Gastroesophageal sphincter (tissue), 4 donors: ENCODE measurements around the gene RAI1. TPM values are rescaled to one million over a fixed set of nuclear protein-coding genes. Genes with fewer than 3 reads are reported as not detected.
"Not testable (repeated sequence)": the region's sequence is repeated elsewhere in the genome, so short reads cannot be mapped to it uniquely, and the experiment has no call there.

ENCODE experiments used
- ATAC-seq: fragments of 150-250 bp; one replicate; pipeline ENCODE4 v1.9.1; 2016; ENCODE audit warnings: mild to moderate bottlenecking, moderate library complexity
- H3K27ac ChIP-seq, 4 donors: fragments of 200-600 bp; sonication (generic) in 3 of 4; 1 replicate in 3 of 4; 2 replicates in 1 of 4; pipeline ENCODE4 v1.5.1; 2016 to 2019
- H3K27me3 ChIP-seq: fragments of 200-600 bp; sonication (generic); one replicate; pipeline ENCODE4 v1.5.1; 2019
- H3K36me3 ChIP-seq, 2 donors: fragments of 200-600 bp; sonication (generic); one replicate each; pipeline ENCODE4 v1.5.1; 2019; ENCODE audit warnings: control low read depth in 1 of 2
- H3K4me1 ChIP-seq, 3 donors: fragments of 200-600 bp; sonication (generic); 1 replicate in 2 of 3; 2 replicates in 1 of 3; pipeline ENCODE4 v1.5.1; 2016 to 2019; ENCODE audit warnings: control low read depth in 2 of 3
- H3K4me3 ChIP-seq, 2 donors: fragments of 200-600 bp; sonication (generic); one replicate each; pipeline ENCODE4 v1.5.1; 2019; ENCODE audit warnings: mild to moderate bottlenecking in 1 of 2, moderate library complexity in 1 of 2
- H3K9me3 ChIP-seq, 3 donors: fragments of 200-600 bp; sonication (generic); one replicate each; pipeline ENCODE4 v1.5.1; 2017 to 2019; ENCODE audit warnings: control low read depth in 2 of 3
- EP300 ChIP-seq: sonication (generic); formaldehyde crosslinking; IDR thresholded peaks from one replicate; pipeline ENCODE4 v1.6.1; 2017; ENCODE audit warnings: antibody characterized with exemption, mild to moderate bottlenecking
- POLR2A ChIP-seq, 2 donors: fragments of 450-650 bp; IDR thresholded peaks; one replicate each; pipeline ENCODE4 v1.6.1; 2017; ENCODE audit warnings: antibody characterized with exemption in 2 of 2, mild to moderate bottlenecking in 2 of 2, moderate library complexity in 1 of 2
- POLR2AphosphoS5 ChIP-seq: sonication (generic); formaldehyde crosslinking; IDR thresholded peaks from one replicate; pipeline ENCODE4 v1.6.1; 2017; ENCODE audit warnings: antibody characterized with exemption
- WGBS, 2 donors: methylation state at CpG; one replicate each; pipeline ENCODE4 v1.1.5; 2018; ENCODE audit warnings: low coverage in 1 of 2; 5-methylcytosine and 5-hydroxymethylcytosine counted together
- total RNA-seq, 4 donors: library from RNA; depleted of rRNA; stranded (reverse); fragments of >200 nt; gene quantifications; one replicate each; pipeline ENCODE4 v1.1.0, GENCODE V29; 2016
- TF ChIP-seq, protein P1 (sequence below), 4 experiments: fragments of 200-600 bp in 2 of 4; fragments of 450-650 bp in 2 of 4; sonication (generic) in 1 of 4; IDR thresholded peaks; one replicate each; pipeline ENCODE4 v1.5.1; 2017 to 2019; ENCODE audit warnings: antibody characterized with exemption in 4 of 4, mild to moderate bottlenecking in 2 of 4, moderate library complexity in 2 of 4

The RAI1 gene
- total RNA-seq, 4 donors from 2014 or later, result 15.9 to 39.7 (median 28.3) TPM

DNA sequence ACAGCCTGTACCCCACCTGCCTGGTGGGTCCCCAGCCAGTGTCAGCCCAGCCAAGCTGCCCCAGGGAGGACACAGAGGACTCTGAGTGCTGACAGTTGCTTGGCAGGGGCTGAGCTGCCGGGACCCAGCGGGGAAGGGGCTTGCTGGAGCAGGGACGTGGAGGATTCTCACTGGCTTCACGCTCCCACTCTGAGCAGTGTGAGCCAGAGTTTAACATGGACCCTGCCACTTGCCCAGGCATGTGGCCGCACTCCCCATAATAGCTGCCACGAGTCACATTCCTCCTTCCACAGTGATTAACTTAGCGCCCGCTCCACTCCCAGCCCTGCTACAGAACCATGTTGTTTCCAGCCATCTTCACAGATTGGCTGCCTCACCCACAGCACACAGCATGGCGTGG lies 124.3 kb downstream of the RAI1 start:
- peaks cover 0 to 47% of the 10 kb centered on the region in 2 donors for H3K36me3 ChIP-seq
- 62 to 89% methylated on average over 3 to 5 of the region's 9 CpGs for WGBS, 2 donors

DNA sequence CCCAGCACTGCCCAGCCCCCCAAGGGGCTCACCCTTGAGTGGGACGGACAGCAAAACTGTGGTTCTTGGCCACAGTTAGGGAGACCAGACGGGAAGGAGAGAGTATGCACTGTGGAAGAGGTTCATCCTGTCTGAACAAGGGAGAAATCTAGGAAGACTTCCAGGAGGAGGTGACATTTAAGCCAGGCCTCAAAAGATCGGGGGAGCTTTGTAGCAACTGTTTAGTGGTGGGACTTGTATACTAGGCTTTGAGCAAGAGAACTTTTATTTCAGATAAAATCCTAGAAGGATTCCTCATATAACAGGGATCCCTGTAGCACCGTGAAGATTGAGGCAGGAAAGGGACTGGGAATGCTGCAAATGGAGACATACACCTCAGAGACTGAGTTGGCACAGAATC lies 124.8 kb downstream of the RAI1 start:
- Histone ChIP-seq H3K27me3 (no peaks in the 10 kb centered on the region), H3K9me3 (no peaks in the 10 kb centered on the region), H3K4me3 (no peak overlapping the region), H3K36me3 (peaks cover 0 to 47% of the 10 kb centered on the region in 2 donors), H3K4me1 (peaks cover 0 to 25% (median 0%) of the 10 kb centered on the region in 3 donors), H3K27ac (peak overlapping the region in 1 of 4 donors; percentile 7)
- WGBS, 2 donors, result 73 to 87% methylated on average over 2 of the region's 4 CpGs
- TF ChIP-seq POLR2AphosphoS5, result no peak
- TF ChIP-seq, protein P1, sequence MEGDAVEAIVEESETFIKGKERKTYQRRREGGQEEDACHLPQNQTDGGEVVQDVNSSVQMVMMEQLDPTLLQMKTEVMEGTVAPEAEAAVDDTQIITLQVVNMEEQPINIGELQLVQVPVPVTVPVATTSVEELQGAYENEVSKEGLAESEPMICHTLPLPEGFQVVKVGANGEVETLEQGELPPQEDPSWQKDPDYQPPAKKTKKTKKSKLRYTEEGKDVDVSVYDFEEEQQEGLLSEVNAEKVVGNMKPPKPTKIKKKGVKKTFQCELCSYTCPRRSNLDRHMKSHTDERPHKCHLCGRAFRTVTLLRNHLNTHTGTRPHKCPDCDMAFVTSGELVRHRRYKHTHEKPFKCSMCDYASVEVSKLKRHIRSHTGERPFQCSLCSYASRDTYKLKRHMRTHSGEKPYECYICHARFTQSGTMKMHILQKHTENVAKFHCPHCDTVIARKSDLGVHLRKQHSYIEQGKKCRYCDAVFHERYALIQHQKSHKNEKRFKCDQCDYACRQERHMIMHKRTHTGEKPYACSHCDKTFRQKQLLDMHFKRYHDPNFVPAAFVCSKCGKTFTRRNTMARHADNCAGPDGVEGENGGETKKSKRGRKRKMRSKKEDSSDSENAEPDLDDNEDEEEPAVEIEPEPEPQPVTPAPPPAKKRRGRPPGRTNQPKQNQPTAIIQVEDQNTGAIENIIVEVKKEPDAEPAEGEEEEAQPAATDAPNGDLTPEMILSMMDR (IDR thresholded peaks at IDR 0.05), result no peak
- TF ChIP-seq EP300, result no peak
- no peak for TF ChIP-seq POLR2A (IDR thresholded peaks at IDR 0.05)
- no peak for ATAC-seq

More for the DNA sequence above, 124.3 kb downstream of the RAI1 start:
- no peaks in the 10 kb centered on the region for H3K27me3 ChIP-seq
- TF ChIP-seq POLR2AphosphoS5, result no peak
- TF ChIP-seq, protein P1 (IDR thresholded peaks at IDR 0.05), result no peak
- TF ChIP-seq POLR2A (IDR thresholded peaks at IDR 0.05), result no peak
- no peak for TF ChIP-seq EP300
- ATAC-seq, result no peak
- H3K27ac ChIP-seq, result peak overlapping the region in 1 of 4 donors; percentile 7
- no peak overlapping the region for H3K4me3 ChIP-seq
- no peaks in the 10 kb centered on the region for H3K9me3 ChIP-seq
- peaks cover 0 to 24% (median 0%) of the 10 kb centered on the region in 3 donors for H3K4me1 ChIP-seq

DNA sequence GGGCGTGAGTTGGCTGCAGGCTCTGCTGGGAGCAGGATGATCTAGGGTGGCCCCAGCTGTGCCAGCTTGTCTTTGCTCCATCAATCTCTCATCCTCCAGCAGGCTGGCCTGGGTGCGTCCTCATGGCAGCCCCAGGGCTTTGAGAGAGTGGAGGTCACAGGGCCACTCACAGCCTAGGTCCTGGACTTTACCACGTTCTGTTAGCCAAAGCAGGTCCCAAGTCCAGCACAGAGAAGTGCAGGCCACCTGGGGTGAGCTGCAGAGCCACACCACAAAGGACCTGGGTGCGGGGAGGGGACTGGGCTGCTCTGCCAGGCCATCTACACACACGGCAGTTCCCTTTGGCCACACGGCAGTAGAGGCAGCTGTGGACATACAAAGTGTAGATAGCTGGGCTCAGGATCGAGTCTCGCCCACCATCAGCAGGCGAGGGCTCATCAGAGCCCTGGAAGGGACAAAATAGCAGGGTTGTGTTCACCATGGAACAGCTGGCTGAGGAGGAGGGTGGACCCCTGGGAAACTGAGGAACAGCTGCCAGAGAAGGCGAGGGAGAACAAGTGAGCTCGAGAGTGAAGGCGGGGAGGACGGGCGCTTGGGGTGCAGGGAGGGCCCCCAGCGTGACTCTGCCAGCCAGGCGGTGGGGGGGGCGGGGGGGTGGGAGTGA lies 125.5 kb downstream of the RAI1 start:
- peak overlapping the region in 1 of 4 donors; percentile 21 for H3K27ac ChIP-seq
- no peak for ATAC-seq
- H3K9me3 ChIP-seq, result no peaks in the 10 kb centered on the region
- peaks cover 0 to 45% of the 10 kb centered on the region in 2 donors for H3K36me3 ChIP-seq
- TF ChIP-seq POLR2A (IDR thresholded peaks at IDR 0.05) (no peak), EP300 (no peak), POLR2AphosphoS5 (no peak)
- TF ChIP-seq, protein P1 (IDR thresholded peaks at IDR 0.05), result no peak
- H3K4me1 ChIP-seq, result peaks cover 0 to 32% (median 5%) of the 10 kb centered on the region in 3 donors
- 80% methylated on average over 1 of the region's 17 CpGs; no CpG with 5 or more reads in 1 of the 2 donors for WGBS, 2 donors
- H3K4me3 ChIP-seq, result no peak overlapping the region
- no peaks in the 10 kb centered on the region for H3K27me3 ChIP-seq

DNA sequence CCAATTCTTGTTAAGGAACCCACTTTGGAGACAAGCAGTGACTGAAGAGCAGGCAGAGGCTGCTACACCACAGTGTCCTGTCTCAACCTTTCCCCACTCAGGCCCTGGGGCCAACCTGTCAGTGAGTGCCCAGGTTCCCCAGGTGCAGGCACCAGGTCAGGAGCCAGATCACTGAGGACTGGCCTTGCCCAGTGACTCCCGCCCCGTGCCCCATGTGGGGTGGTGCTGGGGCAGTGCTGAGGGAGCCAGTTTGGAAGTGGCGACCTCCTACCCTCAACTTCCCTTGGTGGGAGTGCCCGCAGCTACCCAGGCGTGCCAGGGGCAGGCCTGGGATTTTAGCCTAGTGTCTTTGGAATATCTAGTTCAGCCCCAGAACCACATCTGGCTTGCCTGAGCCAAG lies 126.2 kb downstream of the RAI1 start:
- H3K4me3 ChIP-seq, result no peak overlapping the region
- H3K4me1 ChIP-seq, result peaks cover 0 to 39% (median 10%) of the 10 kb centered on the region in 3 donors
- no CpG with 5 or more reads among the region's 5 CpGs for WGBS, 2 donors
- no peak for TF ChIP-seq POLR2A (IDR thresholded peaks at IDR 0.05)
- no peaks in the 10 kb centered on the region for H3K27me3 ChIP-seq
- no peak for ATAC-seq
- H3K27ac ChIP-seq, result peak overlapping the region in 1 of 4 donors; percentile 21
- no peaks in the 10 kb centered on the region for H3K9me3 ChIP-seq
- peaks cover 0 to 40% of the 10 kb centered on the region in 2 donors for H3K36me3 ChIP-seq

DNA sequence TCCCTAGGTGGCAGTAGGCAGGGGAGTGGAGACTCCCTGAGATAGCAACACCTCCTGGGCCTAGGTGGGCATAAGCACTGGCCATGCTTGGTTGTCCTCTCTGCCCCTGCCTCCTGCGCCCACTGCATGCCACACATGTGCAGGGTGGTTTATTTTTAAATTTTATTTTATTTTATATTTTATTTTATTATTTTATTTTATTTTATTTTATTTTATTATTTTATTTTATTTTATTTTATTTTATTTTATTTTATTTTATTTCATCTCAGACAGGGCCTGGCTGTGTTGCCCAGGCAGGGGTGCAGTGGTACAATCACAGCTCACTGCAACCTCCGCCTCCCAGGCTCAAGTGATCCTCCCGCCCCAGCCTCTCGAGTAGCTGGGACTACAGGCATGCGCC lies 126.9 kb downstream of the RAI1 start:
- H3K36me3 ChIP-seq, result peaks cover 0 to 45% of the 10 kb centered on the region in 2 donors
- not testable (repeated sequence) for H3K27ac ChIP-seq, H3K4me3 ChIP-seq, H3K9me3 ChIP-seq, H3K27me3 ChIP-seq, ATAC-seq
- H3K4me1 ChIP-seq, result peaks cover 0 to 46% (median 10%) of the 10 kb centered on the region in 3 donors
- 93% methylated on average over 5 of the region's 5 CpGs; no CpG with 5 or more reads in 1 of the 2 donors for WGBS, 2 donors
